Neural cell (in vitro differentiated cells): Measurements from ENCODE around the gene SLC4A3. TPM values are rescaled to one million over a fixed set of nuclear protein-coding genes. Genes with fewer than 3 reads are reported as not detected.

ENCODE experiments used
- H2AFZ ChIP-seq: fragments of 200-600, 300-800 bp; sonication (generic), shearing (Covaris generic); 2 replicates; pipeline ENCODE4 v1.6.0; 2014; ENCODE audit warnings: low read depth, mild to moderate bottlenecking, antibody characterized with exemption, low read length, moderate library complexity
- H3F3A ChIP-seq: fragments of 200-600 bp; shearing (Covaris generic); 2 replicates; pipeline ENCODE4 v1.6.1; 2016; ENCODE audit warnings: mild to moderate bottlenecking, moderate library complexity, mixed read lengths, antibody characterized with exemption, low read length; ENCODE audit not compliant: insufficient read depth, poor library complexity, severe bottlenecking
- H3K27ac ChIP-seq: fragments of 200-600, 300-800 bp; sonication (generic), shearing (Covaris generic); 2 replicates; pipeline ENCODE4 v1.5.1; 2014; ENCODE audit warnings: mild to moderate bottlenecking, low read length, moderate library complexity
- H3K27me3 ChIP-seq: fragments of 300-800, 200-600 bp; sonication (generic), shearing (Covaris generic); 2 replicates; pipeline ENCODE4 v1.6.0; 2014; ENCODE audit warnings: mild to moderate bottlenecking, low read depth, low read length, moderate library complexity; ENCODE audit not compliant: insufficient read depth
- H3K36me3 ChIP-seq: fragments of 300-800, 200-600 bp; sonication (generic), shearing (Covaris generic); 2 replicates; pipeline ENCODE4 v1.5.1; 2014; ENCODE audit warnings: mild to moderate bottlenecking, antibody characterized with exemption, low read length, moderate library complexity; ENCODE audit not compliant: insufficient read depth
- H3K4me2 ChIP-seq: fragments of 300-800, 200-600 bp; sonication (generic), shearing (Covaris generic); 2 replicates; pipeline ENCODE4 v1.6.0; 2014; ENCODE audit warnings: mild to moderate bottlenecking, low read length
- H3K4me3 ChIP-seq: fragments of 300-800, 200-600 bp; sonication (generic), shearing (Covaris generic); 2 replicates; pipeline ENCODE4 v1.5.1; 2014; ENCODE audit warnings: mild to moderate bottlenecking, low read length, moderate library complexity
- H3K79me2 ChIP-seq: fragments of 200-600 bp; shearing (Covaris generic); replicated peaks from 2 replicates; pipeline ENCODE4 v1.6.0; 2014; ENCODE audit warnings: mild to moderate bottlenecking, low read length, moderate library complexity; ENCODE audit not compliant: insufficient read depth
- H3K9ac ChIP-seq: fragments of 300-800, 200-600 bp; sonication (generic), shearing (Covaris generic); 2 replicates; pipeline ENCODE4 v1.6.1; 2016; ENCODE audit warnings: mild to moderate bottlenecking, low read length, mixed read lengths
- H3K9me2 ChIP-seq: fragments of 200-600 bp; shearing (Covaris generic); 2 replicates; pipeline ENCODE4 v1.6.1; 2016; ENCODE audit warnings: mild to moderate bottlenecking, low read length, mixed read lengths; ENCODE audit not compliant: insufficient read depth
- H3K9me3 ChIP-seq: fragments of 200-600, 300-800 bp; sonication (generic), shearing (Covaris generic); 2 replicates; pipeline ENCODE4 v1.6.1; 2016; ENCODE audit warnings: mild to moderate bottlenecking, mixed run types, low read length, moderate library complexity, mixed read lengths
- H4K20me1 ChIP-seq: fragments of 200-600 bp; shearing (Covaris generic); 2 replicates; pipeline ENCODE4 v1.6.1; 2016; ENCODE audit warnings: mild to moderate bottlenecking, mixed run types; ENCODE audit not compliant: insufficient read depth
- CTCF ChIP-seq: fragments of 450-650 bp; IDR thresholded peaks from 2 replicates; pipeline ENCODE4 v1.5.1; 2014; ENCODE audit warnings: antibody characterized with exemption, mild to moderate bottlenecking, moderate library complexity; ENCODE audit not compliant: poor library complexity, severe bottlenecking
- EP300 ChIP-seq: fragments of 450-650 bp; conservative IDR thresholded peaks from 2 replicates; pipeline ENCODE4 v1.6.1; 2014; ENCODE audit warnings: antibody characterized with exemption, mild to moderate bottlenecking, moderate library complexity; ENCODE audit not compliant: poor library complexity, severe bottlenecking
- EZH2 ChIP-seq: fragments of 200-600, 300-800 bp; shearing (Covaris generic), sonication (generic); IDR thresholded peaks from 2 replicates; pipeline ENCODE4 v1.6.1; 2014; ENCODE audit warnings: antibody characterized with exemption, low read length, borderline replicate concordance, mild to moderate bottlenecking; ENCODE audit not compliant: insufficient read depth, poor library complexity, severe bottlenecking
- MXI1 ChIP-seq: fragments of 450-650 bp; conservative IDR thresholded peaks from 2 replicates; pipeline ENCODE4 v1.6.1; 2014; ENCODE audit warnings: antibody characterized with exemption, mild to moderate bottlenecking; ENCODE audit not compliant: poor library complexity, severe bottlenecking
- POLR2AphosphoS5 ChIP-seq: IDR thresholded peaks from 2 replicates; pipeline ENCODE4 v1.6.1; 2012
- RAD21 ChIP-seq: fragments of 450-650 bp; conservative IDR thresholded peaks from 2 replicates; pipeline ENCODE4 v1.6.1; 2014; ENCODE audit warnings: antibody characterized with exemption, mild to moderate bottlenecking, moderate library complexity
- SMC3 ChIP-seq: fragments of 450-650 bp; conservative IDR thresholded peaks from 2 replicates; pipeline ENCODE4 v1.6.1; 2014; ENCODE audit warnings: antibody characterized with exemption, mild to moderate bottlenecking, moderate library complexity; ENCODE audit not compliant: poor library complexity
- TAF1 ChIP-seq: IDR thresholded peaks from 2 replicates; pipeline ENCODE4 v1.6.1; 2012; ENCODE audit warnings: low read depth
- polyA plus RNA-seq: library from polyadenylated mRNA; depleted of rRNA; stranded (reverse); fragments of >200 nt; gene quantifications from 2 replicates; pipeline ENCODE4 v1.2.3, GENCODE V29; 2014
- TF ChIP-seq, protein P1 (sequence below): IDR thresholded peaks from 2 replicates; pipeline ENCODE4 v1.6.1; 2012; ENCODE audit warnings: borderline replicate concordance

The SLC4A3 gene
- polyA plus RNA-seq, 1 donor from 2014 or later = 18.7 TPM

- Histone ChIP-seq H3K9me2 (no peaks in the 10 kb centered on the region), H3K9me3 (no peaks in the 10 kb centered on the region), H3K4me3 (no peak overlapping the region), H3K79me2 (no peaks in the 10 kb centered on the region), H3K27me3 (no peaks in the 10 kb centered on the region), H2AFZ (no peak overlapping the region), H4K20me1 (no peaks in the 10 kb centered on the region), H3K9ac (no peak overlapping the region), H3K27ac (no peak overlapping the region), H3F3A (no peaks in the 10 kb centered on the region), H3K36me3 (no peaks in the 10 kb centered on the region), H3K4me2 (no peak overlapping the region)
- TF ChIP-seq, protein P1, sequence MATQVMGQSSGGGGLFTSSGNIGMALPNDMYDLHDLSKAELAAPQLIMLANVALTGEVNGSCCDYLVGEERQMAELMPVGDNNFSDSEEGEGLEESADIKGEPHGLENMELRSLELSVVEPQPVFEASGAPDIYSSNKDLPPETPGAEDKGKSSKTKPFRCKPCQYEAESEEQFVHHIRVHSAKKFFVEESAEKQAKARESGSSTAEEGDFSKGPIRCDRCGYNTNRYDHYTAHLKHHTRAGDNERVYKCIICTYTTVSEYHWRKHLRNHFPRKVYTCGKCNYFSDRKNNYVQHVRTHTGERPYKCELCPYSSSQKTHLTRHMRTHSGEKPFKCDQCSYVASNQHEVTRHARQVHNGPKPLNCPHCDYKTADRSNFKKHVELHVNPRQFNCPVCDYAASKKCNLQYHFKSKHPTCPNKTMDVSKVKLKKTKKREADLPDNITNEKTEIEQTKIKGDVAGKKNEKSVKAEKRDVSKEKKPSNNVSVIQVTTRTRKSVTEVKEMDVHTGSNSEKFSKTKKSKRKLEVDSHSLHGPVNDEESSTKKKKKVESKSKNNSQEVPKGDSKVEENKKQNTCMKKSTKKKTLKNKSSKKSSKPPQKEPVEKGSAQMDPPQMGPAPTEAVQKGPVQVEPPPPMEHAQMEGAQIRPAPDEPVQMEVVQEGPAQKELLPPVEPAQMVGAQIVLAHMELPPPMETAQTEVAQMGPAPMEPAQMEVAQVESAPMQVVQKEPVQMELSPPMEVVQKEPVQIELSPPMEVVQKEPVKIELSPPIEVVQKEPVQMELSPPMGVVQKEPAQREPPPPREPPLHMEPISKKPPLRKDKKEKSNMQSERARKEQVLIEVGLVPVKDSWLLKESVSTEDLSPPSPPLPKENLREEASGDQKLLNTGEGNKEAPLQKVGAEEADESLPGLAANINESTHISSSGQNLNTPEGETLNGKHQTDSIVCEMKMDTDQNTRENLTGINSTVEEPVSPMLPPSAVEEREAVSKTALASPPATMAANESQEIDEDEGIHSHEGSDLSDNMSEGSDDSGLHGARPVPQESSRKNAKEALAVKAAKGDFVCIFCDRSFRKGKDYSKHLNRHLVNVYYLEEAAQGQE = no peak
- TF ChIP-seq MXI1 = no peak
- TF ChIP-seq EZH2 = no peak
- TF ChIP-seq POLR2AphosphoS5 = no peak
Measured at GRCh38 chr2:219676586-219676985, 49.2 kb downstream of the SLC4A3 start.

DNA sequence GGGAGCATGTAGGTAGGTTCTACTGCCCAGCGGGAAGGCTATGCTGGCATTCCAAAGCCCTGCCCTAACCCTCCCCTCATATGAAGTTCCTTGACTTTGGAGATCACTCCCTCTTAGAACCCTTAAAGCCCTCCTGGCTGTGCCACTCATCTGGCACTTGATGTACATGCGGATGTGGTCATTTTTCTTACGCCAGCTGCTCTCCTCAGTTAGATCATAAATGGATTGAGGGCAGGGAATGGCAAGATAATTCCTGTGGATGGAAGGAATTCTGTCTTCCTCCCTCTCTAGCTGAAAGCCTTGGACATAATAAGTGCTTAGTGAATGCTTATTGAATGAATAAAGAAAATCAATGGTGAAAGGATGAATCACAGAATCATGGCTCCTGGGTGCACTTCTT is 51.6 kb downstream of the SLC4A3 start:
- Histone ChIP-seq H3K36me3 (no peaks in the 10 kb centered on the region), H3K27me3 (no peaks in the 10 kb centered on the region), H3K9me2 (no peaks in the 10 kb centered on the region), H3K9me3 (no peaks in the 10 kb centered on the region), H3K27ac (no peak overlapping the region), H3F3A (no peaks in the 10 kb centered on the region), H4K20me1 (no peaks in the 10 kb centered on the region), H2AFZ (no peak overlapping the region), H3K4me2 (no peak overlapping the region), H3K79me2 (no peaks in the 10 kb centered on the region), H3K4me3 (no peak overlapping the region), H3K9ac (no peak overlapping the region)
- no peak for TF ChIP-seq RAD21
- TF ChIP-seq SMC3 = no peak
- TF ChIP-seq EZH2 = no peak
- TF ChIP-seq POLR2AphosphoS5 = no peak
- no peak for TF ChIP-seq MXI1
- TF ChIP-seq EP300 = no peak
- no peak for TF ChIP-seq CTCF
- TF ChIP-seq, protein P1 = no peak
- no peak for TF ChIP-seq TAF1
